Endothelial cell of umbilical vein (primary cell): ENCODE measurements around the gene KIF5C. TPM values are rescaled to one million over a fixed set of nuclear protein-coding genes. Genes with fewer than 3 reads are reported as not detected.
A peak's percentile ranks its signal among the peaks of the same experiment; 100 is the strongest.

Experiments used
- BruUV-seq: library from RNA; stranded (reverse); fragments of 400-500 nt; replicated peaks from 2 replicates; lab custom pipeline; 2021; lab: Mats Ljungman, UMichigan
- CTCF ChIA-PET: fragments of 300-600, 350-600 bp; sonication (Branson Sonifier 250); formaldehyde crosslinking; loops from one replicate; lab custom pipeline; 2021; ENCODE audit warnings: antibody characterized with exemption, inconsistent platforms; lab: Charles Lee
- POLR2A ChIA-PET: fragments of 300-600, 350-600 bp; sonication (Branson Sonifier 250); formaldehyde crosslinking; loops from one replicate; lab custom pipeline; 2021; ENCODE audit warnings: antibody characterized with exemption, inconsistent platforms; lab: Charles Lee
- DNase-seq: peaks from one replicate; pipeline ENCODE4 v3.0.0-alpha.2; 2011; ENCODE audit warnings: low read depth, low spot score
- FAIRE-seq: peaks from 2 replicates; lab custom pipeline; 2011; peaks lifted over from hg19 to GRCh38; lab: Jason Lieb, UNC
- H2AFZ ChIP-seq: 2 replicates; pipeline ENCODE4 v1.6.0; 2012; ENCODE audit warnings: low read depth, low read length, control low read depth, inconsistent platforms
- H3K27ac ChIP-seq: 2 replicates; pipeline ENCODE4 v1.5.1; 2011; ENCODE audit warnings: low read depth, mild to moderate bottlenecking, control low read depth, low read length, moderate library complexity; ENCODE audit not compliant: insufficient read depth
- H3K27me3 ChIP-seq, 2 experiments: 2 replicates each; pipeline versions ENCODE4 v1.6.0 to v1.6.1; 2011; ENCODE audit warnings: low read length in 2 of 2, mixed read lengths in 1 of 2; ENCODE audit not compliant: control insufficient read depth in 2 of 2, insufficient read depth in 2 of 2
- H3K36me3 ChIP-seq, 2 experiments: 2 replicates in 1 of 2; 3 replicates in 1 of 2; pipeline ENCODE4 v1.5.1; 2011; ENCODE audit warnings: low read length in 2 of 2, mild to moderate bottlenecking in 1 of 2, moderate library complexity in 1 of 2; ENCODE audit not compliant: control insufficient read depth in 2 of 2, insufficient read depth in 2 of 2; ENCODE audit errors: extremely low read depth in 1 of 2
- H3K4me1 ChIP-seq: 3 replicates; pipeline ENCODE4 v1.5.1; 2011; ENCODE audit warnings: mild to moderate bottlenecking, low read length; ENCODE audit not compliant: control insufficient read depth, insufficient read depth; ENCODE audit errors: extremely low read depth
- H3K4me2 ChIP-seq: 2 replicates; pipeline ENCODE4 v1.6.1; 2011; ENCODE audit warnings: low read length, control low read depth, mixed read lengths; ENCODE audit not compliant: insufficient read depth
- H3K4me3 ChIP-seq, 3 experiments: fragments of 200-600 bp in 1 of 3; sonication (generic), shearing (Covaris generic) in 1 of 3; replicated peaks in 1 of 3; 2 replicates each; pipeline ENCODE4 v1.5.1; 2011 to 2016; ENCODE audit warnings: control low read depth in 3 of 3, low read length in 3 of 3, mild to moderate bottlenecking in 2 of 3, inconsistent platforms in 1 of 3, low read depth in 1 of 3, moderate library complexity in 1 of 3; ENCODE audit not compliant: insufficient read depth in 1 of 3
- H3K79me2 ChIP-seq: 2 replicates; pipeline ENCODE4 v1.6.0; 2012; ENCODE audit warnings: low read length, inconsistent platforms; ENCODE audit not compliant: control insufficient read depth, insufficient read depth
- H3K9ac ChIP-seq: replicated peaks from 2 replicates; pipeline ENCODE3; 2011; ENCODE audit warnings: low read length, control low read depth; ENCODE audit not compliant: insufficient read depth; ENCODE audit errors: extremely low read depth
- H3K9me1 ChIP-seq: replicated peaks from 3 replicates; pipeline ENCODE4 v1.6.0; 2011; ENCODE audit warnings: mild to moderate bottlenecking, low read length; ENCODE audit not compliant: control insufficient read depth, insufficient read depth; ENCODE audit errors: extremely low read depth
- H3K9me3 ChIP-seq: replicated peaks from 2 replicates; pipeline ENCODE4 v1.5.1; 2012; ENCODE audit warnings: low read length, inconsistent platforms; ENCODE audit not compliant: control insufficient read depth, insufficient read depth
- H4K20me1 ChIP-seq: replicated peaks from 2 replicates; pipeline ENCODE3; 2011; ENCODE audit warnings: mild to moderate bottlenecking, low read length; ENCODE audit not compliant: control insufficient read depth, insufficient read depth; ENCODE audit errors: extremely low read depth
- CTCF ChIP-seq, 2 donors: IDR thresholded peaks; 1 replicate in 1 of 2; 2 replicates in 1 of 2; pipeline ENCODE4 v1.5.1; 2011; ENCODE audit warnings: low read length in 2 of 2, mild to moderate bottlenecking in 2 of 2, moderate library complexity in 2 of 2, control low read depth in 1 of 2, inconsistent platforms in 1 of 2, low read depth in 1 of 2; ENCODE audit not compliant: insufficient read depth in 1 of 2; ENCODE audit errors: extremely low read depth in 1 of 2
- EZH2 ChIP-seq: IDR thresholded peaks from 2 replicates; pipeline ENCODE4 v1.6.1; 2012; ENCODE audit warnings: borderline replicate concordance, low read depth, mild to moderate bottlenecking, moderate library complexity, low read length, inconsistent platforms; ENCODE audit not compliant: severe bottlenecking
- FOS ChIP-seq: IDR thresholded peaks from 2 replicates; pipeline ENCODE4 v1.6.1; 2011; ENCODE audit warnings: mild to moderate bottlenecking, low read length, moderate library complexity, borderline replicate concordance; ENCODE audit not compliant: insufficient read depth
- GATA2 ChIP-seq: IDR thresholded peaks from 2 replicates; pipeline ENCODE4 v1.7.0; 2011; ENCODE audit warnings: low read depth, mild to moderate bottlenecking, moderate library complexity, mixed read lengths, low read length; ENCODE audit not compliant: insufficient read length, insufficient read depth
- JUN ChIP-seq: IDR thresholded peaks from 2 replicates; pipeline ENCODE4 v1.6.1; 2011; ENCODE audit warnings: borderline replicate concordance, low read depth; ENCODE audit not compliant: insufficient read length, insufficient read depth
- MAX ChIP-seq: IDR thresholded peaks from 2 replicates; pipeline ENCODE4 v1.6.1; 2011; ENCODE audit not compliant: insufficient read depth, insufficient read length
- MYC ChIP-seq: IDR thresholded peaks from one replicate; pipeline ENCODE4 v1.6.1; 2011; ENCODE audit warnings: mild to moderate bottlenecking, low read depth, low read length
- POLR2A ChIP-seq: IDR thresholded peaks from 2 replicates; pipeline ENCODE4 v1.6.1; 2012; ENCODE audit warnings: low read depth, mild to moderate bottlenecking, control low read depth, low read length
- POLR2AphosphoS5 ChIP-seq: IDR thresholded peaks from 2 replicates; pipeline ENCODE4 v1.6.1; 2012; ENCODE audit warnings: low read depth, mild to moderate bottlenecking, control low read depth, low read length, moderate library complexity; ENCODE audit not compliant: insufficient read depth
- dilution Hi-C: fragments of 300-500 bp; cut with MboI; formaldehyde crosslinking; loops from one replicate; pipeline ENCODE4 v1.15.0; 2019; ENCODE audit warnings: low sequenced_read_pairs; ENCODE audit not compliant: extremely low pct_ligation_motif_present
- intact Hi-C: fragments of 100-400 bp; cut with micrococcal nuclease; formaldehyde crosslinking; loops from one replicate; pipeline ENCODE4 v1.10.0; 2022
- polyA plus RNA-seq, 4 experiments: library from polyadenylated mRNA; depleted of rRNA in 3 of 4; stranded (reverse) in 3 of 4; unstranded in 1 of 4; fragments of >200 nt; gene quantifications; 2 replicates each; pipeline versions ENCODE4 v1.2.1 to v1.2.3, GENCODE V29; 2011 to 2012; ENCODE audit warnings: missing spikeins in 1 of 4
- total RNA-seq: library from RNA; stranded (reverse); gene quantifications from 2 replicates; pipeline ENCODE4 v1.2.3, GENCODE V29; 2021

KIF5C gene
- total and polyA plus RNA-seq, 2 donors (not counting 3 experiments of a cell fraction or from before 2014, with no cell fraction given), result 0.01 to 0.55 TPM

- intact Hi-C loops, result no loop called here
- H3K9me3 ChIP-seq, result no peaks in the 10 kb centered on the region
- H3K4me2 ChIP-seq, result no peak overlapping the region
- ChIA-PET POLR2A (no interaction called here), CTCF (interaction anchor here (1.0 to 9.3 kb wide), 2 partner anchors 10 to 11 kb away, joined by 4 to 58 read pairs; no protein-coding TSS in a partner anchor)
- H3K36me3 ChIP-seq, result no peaks in the 10 kb centered on the region
- H3K9ac ChIP-seq, result no peak overlapping the region
- DNase-seq, result no peak
- no peaks in the 10 kb centered on the region for H3K9me1 ChIP-seq
- peak; percentile 8 for FAIRE-seq
- no peak overlapping the region for H3K4me3 ChIP-seq
- no peak for TF ChIP-seq POLR2AphosphoS5
- no peak for TF ChIP-seq POLR2A
- TF ChIP-seq GATA2, result no peak
- no peak for TF ChIP-seq FOS
- TF ChIP-seq MYC, result no peak
- no peak for TF ChIP-seq CTCF (IDR thresholded peaks at IDR 0.05; ENCODE audit: extremely low read depth in 1 of 2, insufficient read depth in 1 of 2, low read depth in 1 of 2, low read length in 2 of 2)
- TF ChIP-seq MAX, result no peak
- no peak for TF ChIP-seq EZH2
- TF ChIP-seq JUN, result no peak
- H4K20me1 ChIP-seq, result no peaks in the 10 kb centered on the region
- no peak overlapping the region for H2AFZ ChIP-seq
- H3K27me3 ChIP-seq, result peaks cover 3 to 6% of the 10 kb centered on the region in 2 experiments
- BruUV-seq, result no TSS peak
- H3K27ac ChIP-seq, result no peak overlapping the region
- H3K79me2 ChIP-seq, result no peaks in the 10 kb centered on the region
- H3K4me1 ChIP-seq, result no peaks in the 10 kb centered on the region
- dilution Hi-C loops, result no loop called here
These were observed 152.7 kb downstream of the KIF5C start for GRCh38 chr2:149027590-149028250.
